GM18951 (cell line): ENCODE results near the gene CAMTA1.

ENCODE experiments used
- POLR2A ChIP-seq: IDR thresholded peaks from 4 replicates; pipeline ENCODE4 v1.6.1; 2011; ENCODE audit warnings: mild to moderate bottlenecking; ENCODE audit not compliant: insufficient read length, insufficient read depth; ENCODE audit errors: extremely low read depth
- in situ Hi-C: fragments of 300-500 bp; cut with MboI; formaldehyde crosslinking; loops from one replicate; pipeline ENCODE4 v1.12.0; 2022; ENCODE audit warnings: low sequenced_read_pairs, mixed read lengths, inconsistent platforms; ENCODE audit not compliant: unreplicated experiment

Gene CAMTA1

GRCh38 chr1:7109901-7110300, 324.6 kb downstream of the CAMTA1 start:
- in situ Hi-C loops: no loop called here
- no peak for TF ChIP-seq POLR2A

- in situ Hi-C loops: no loop called here
- TF ChIP-seq POLR2A: no peak
These were observed 325.1 kb downstream of the CAMTA1 start for GRCh38 chr1:7110321-7110720.

- in situ Hi-C loops: no loop called here
- no peak for TF ChIP-seq POLR2A
These were observed 326.6 kb downstream of the CAMTA1 start for GRCh38 chr1:7111853-7112252.

GRCh38 chr1:7113136-7113535, 327.9 kb downstream of the CAMTA1 start:
- in situ Hi-C loops: no loop called here
- no peak for TF ChIP-seq POLR2A

GRCh38 chr1:7113822-7114221, 328.6 kb downstream of the CAMTA1 start:
- no peak for TF ChIP-seq POLR2A
- in situ Hi-C loops: no loop called here

GRCh38 chr1:7116001-7116400, 330.7 kb downstream of the CAMTA1 start:
- in situ Hi-C loops: no loop called here
- TF ChIP-seq POLR2A: no peak

- no peak for TF ChIP-seq POLR2A
- in situ Hi-C loops: no loop called here
These were observed 332.4 kb downstream of the CAMTA1 start for GRCh38 chr1:7117399-7118281.

- in situ Hi-C loops: no loop called here
- no peak for TF ChIP-seq POLR2A
These were observed 333.9 kb downstream of the CAMTA1 start for GRCh38 chr1:7119156-7119555.

GRCh38 chr1:7120863-7121621, 335.8 kb downstream of the CAMTA1 start:
- TF ChIP-seq POLR2A: no peak
- in situ Hi-C loops: no loop called here

GRCh38 chr1:7121622-7121988, 336.4 kb downstream of the CAMTA1 start:
- TF ChIP-seq POLR2A: no peak
- in situ Hi-C loops: no loop called here

- TF ChIP-seq POLR2A: no peak
- in situ Hi-C loops: no loop called here
These were observed 342.2 kb downstream of the CAMTA1 start for GRCh38 chr1:7127322-7128075.

- in situ Hi-C loops: no loop called here
- TF ChIP-seq POLR2A: no peak
These were observed 343.0 kb downstream of the CAMTA1 start for GRCh38 chr1:7128293-7128692.

GRCh38 chr1:7130127-7130526, 344.9 kb downstream of the CAMTA1 start:
- in situ Hi-C loops: no loop called here
- TF ChIP-seq POLR2A: no peak

- TF ChIP-seq POLR2A: no peak
- in situ Hi-C loops: no loop called here
These were observed 350.2 kb downstream of the CAMTA1 start for GRCh38 chr1:7135493-7135892.
